Small intestine (tissue), 7 donors: ENCODE results near the gene STX1B. TPM values are rescaled to one million over a fixed set of nuclear protein-coding genes. Genes with fewer than 3 reads are reported as not detected.

Experiments
- DNase-seq, 2 donors: peaks; one replicate each; pipeline versions ENCODE4 v3.0.0 to v3.0.0-alpha.2; 2013
- FAIRE-seq: peaks from 2 replicates; lab custom pipeline; 2012; peaks lifted over from hg19 to GRCh38; lab: Jason Lieb, UNC
- H3K27ac ChIP-seq, 3 donors: one replicate each; pipeline ENCODE4 v1.5.1; 2013; ENCODE audit warnings: low read length in 2 of 3, mild to moderate bottlenecking in 2 of 3, control low read depth in 1 of 3, inconsistent platforms in 1 of 3, low read depth in 1 of 3, moderate library complexity in 1 of 3
- H3K27me3 ChIP-seq, 3 donors: one replicate each; pipeline ENCODE4 v1.6.1; 2013; ENCODE audit warnings: low read length in 3 of 3, inconsistent platforms in 1 of 3; ENCODE audit not compliant: control insufficient read depth in 3 of 3, insufficient read depth in 3 of 3
- H3K36me3 ChIP-seq, 3 donors: one replicate each; pipeline ENCODE4 v1.6.1; 2013; ENCODE audit warnings: low read length in 3 of 3, inconsistent platforms in 1 of 3, low read depth in 1 of 3, mild to moderate bottlenecking in 1 of 3, moderate library complexity in 1 of 3; ENCODE audit not compliant: control insufficient read depth in 3 of 3, insufficient read depth in 2 of 3
- H3K4me1 ChIP-seq, 3 donors: one replicate each; pipeline ENCODE4 v1.6.1; 2013; ENCODE audit warnings: low read length in 2 of 3, inconsistent platforms in 1 of 3, low read depth in 1 of 3, mild to moderate bottlenecking in 1 of 3, moderate library complexity in 1 of 3; ENCODE audit not compliant: control insufficient read depth in 3 of 3, insufficient read depth in 2 of 3
- H3K4me3 ChIP-seq, 3 donors: one replicate each; pipeline ENCODE4 v1.5.1; 2013; ENCODE audit warnings: low read length in 3 of 3, control low read depth in 1 of 3, inconsistent platforms in 1 of 3, low read depth in 1 of 3, mild to moderate bottlenecking in 1 of 3, moderate library complexity in 1 of 3
- H3K9me3 ChIP-seq, 2 donors: one replicate each; pipeline ENCODE4 v1.6.1; 2013; ENCODE audit warnings: low read depth in 1 of 2, low read length in 1 of 2; ENCODE audit not compliant: control insufficient read depth in 2 of 2, insufficient read depth in 1 of 2
- WGBS, 3 donors: extraction: QIAGEN DNeasy Blood & Tissue Kit; methylation state at CpG; one replicate each; pipeline ENCODE4 v1.1.7; 2013; 5-methylcytosine and 5-hydroxymethylcytosine counted together
- polyA plus RNA-seq, 4 donors: library from polyadenylated mRNA; stranded (reverse) in 3 of 4; unstranded in 1 of 4; fragments of 200-250 nt in 3 of 4; fragments of 120-200 nt in 1 of 4; gene quantifications; one replicate each; pipeline versions ENCODE4 v1.2.1 to v1.2.3, GENCODE V29; 2013
- donor health status: healthy with polysubstance abuse.
- donor health status: control.
- donor health status: control.
- donor health status: Bipolar disorder and iron deficiency.
- donor health status: healthy.

The STX1B gene
- polyA plus RNA-seq, 4 donors = 0.64 to 1.5 TPM; not detected in 2

- Histone ChIP-seq H3K27me3 (no peaks in the 10 kb centered on the region), H3K27ac (no peak overlapping the region), H3K4me1 (peaks cover 0 to 8% (median 0%) of the 10 kb centered on the region in 3 donors), H3K36me3 (peaks cover 9 to 82% (median 17%) of the 10 kb centered on the region in 3 donors), H3K4me3 (no peak overlapping the region), H3K9me3 (no peaks in the 10 kb centered on the region)
- no peak for FAIRE-seq
- DNase-seq = no peak
- 84 to 89% (median 85%) methylated on average over 24 to 25 of the region's 25 CpGs for WGBS, 3 donors
Observed at GRCh38 chr16:30983289-30983889, 27.0 kb downstream of the STX1B start.

GRCh38 chr16:30982548-30983288 is 27.7 kb downstream of the STX1B start:
- Histone ChIP-seq H3K36me3 (peaks cover 11 to 84% (median 17%) of the 10 kb centered on the region in 3 donors), H3K27ac (no peak overlapping the region), H3K4me3 (no peak overlapping the region), H3K4me1 (peaks cover 0 to 8% (median 0%) of the 10 kb centered on the region in 3 donors), H3K9me3 (no peaks in the 10 kb centered on the region), H3K27me3 (no peaks in the 10 kb centered on the region)
- DNase-seq (no peak), FAIRE-seq (no peak)
- 84 to 90% (median 85%) methylated on average over 17 of the region's 17 CpGs for WGBS, 3 donors

GRCh38 chr16:30980959-30981358 is 29.5 kb downstream of the STX1B start:
- H3K27ac ChIP-seq = no peak overlapping the region
- H3K4me1 ChIP-seq = peaks cover 0 to 5% (median 0%) of the 10 kb centered on the region in 3 donors
- H3K4me3 ChIP-seq = no peak overlapping the region
- H3K36me3 ChIP-seq = peaks cover 13 to 87% (median 20%) of the 10 kb centered on the region in 3 donors
- no peaks in the 10 kb centered on the region for H3K27me3 ChIP-seq
- no peak for FAIRE-seq
- no peaks in the 10 kb centered on the region for H3K9me3 ChIP-seq
- 95 to 96% (median 95%) methylated on average over 14 of the region's 14 CpGs for WGBS, 3 donors
- DNase-seq = no peak

GRCh38 chr16:30980434-30980833 is 30.0 kb downstream of the STX1B start:
- Histone ChIP-seq H3K36me3 (peaks cover 13 to 88% (median 20%) of the 10 kb centered on the region in 3 donors), H3K4me1 (no peaks in the 10 kb centered on the region), H3K9me3 (no peaks in the 10 kb centered on the region), H3K27me3 (no peaks in the 10 kb centered on the region), H3K4me3 (no peak overlapping the region), H3K27ac (no peak overlapping the region)
- FAIRE-seq (no peak), DNase-seq (no peak)
- 81 to 91% (median 89%) methylated on average over 27 to 29 of the region's 29 CpGs for WGBS, 3 donors

- no peak for DNase-seq
- Histone ChIP-seq H3K36me3 (peaks cover 13 to 93% (median 20%) of the 10 kb centered on the region in 3 donors), H3K27ac (no peak overlapping the region), H3K9me3 (no peaks in the 10 kb centered on the region), H3K4me3 (no peak overlapping the region), H3K27me3 (no peaks in the 10 kb centered on the region), H3K4me1 (no peaks in the 10 kb centered on the region)
- no peak for FAIRE-seq
- WGBS, 3 donors = 86 to 93% (median 92%) methylated on average over 14 to 15 of the region's 15 CpGs
Observed at GRCh38 chr16:30980023-30980371, 30.4 kb downstream of the STX1B start.

- H3K4me1 ChIP-seq = no peaks in the 10 kb centered on the region
- no peak overlapping the region for H3K4me3 ChIP-seq
- WGBS, 3 donors = 93% methylated on average over 49 to 62 of the region's 62 CpGs
- no peak for FAIRE-seq
- no peak overlapping the region for H3K27ac ChIP-seq
- no peaks in the 10 kb centered on the region for H3K27me3 ChIP-seq
- peaks cover 13 to 94% (median 20%) of the 10 kb centered on the region in 3 donors for H3K36me3 ChIP-seq
- no peak for DNase-seq
- no peaks in the 10 kb centered on the region for H3K9me3 ChIP-seq
Observed at GRCh38 chr16:30979170-30980022, 31.0 kb downstream of the STX1B start.

DNA sequence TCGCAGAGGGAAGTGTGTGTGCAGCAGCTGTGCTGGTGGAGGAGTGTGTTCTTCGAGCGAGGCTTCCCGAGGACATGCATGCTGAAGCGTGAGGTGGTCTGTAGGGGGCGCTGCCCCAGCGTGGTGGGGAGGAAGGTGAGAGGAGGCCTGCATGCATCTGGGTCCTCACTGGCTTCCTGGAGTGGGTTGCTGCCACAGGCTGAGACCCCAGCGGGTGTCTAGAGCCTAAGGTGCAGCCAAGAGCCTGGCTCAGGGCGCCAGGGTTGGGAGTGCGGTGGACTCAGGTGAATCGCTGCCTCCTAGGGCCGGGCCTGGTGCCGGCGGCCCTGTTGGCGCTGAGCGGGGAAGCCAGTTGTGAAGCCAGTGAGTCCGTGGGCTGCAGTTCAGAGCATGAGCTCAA is 32.9 kb downstream of the STX1B start:
- no peaks in the 10 kb centered on the region for H3K27me3 ChIP-seq
- no peak overlapping the region for H3K27ac ChIP-seq
- H3K9me3 ChIP-seq = no peaks in the 10 kb centered on the region
- no peak overlapping the region for H3K4me3 ChIP-seq
- DNase-seq (no peak), FAIRE-seq (no peak)
- H3K4me1 ChIP-seq = no peaks in the 10 kb centered on the region
- peaks cover 16 to 93% (median 18%) of the 10 kb centered on the region in 3 donors for H3K36me3 ChIP-seq
- 88 to 91% (median 88%) methylated on average over 16 to 17 of the region's 17 CpGs for WGBS, 3 donors

DNA sequence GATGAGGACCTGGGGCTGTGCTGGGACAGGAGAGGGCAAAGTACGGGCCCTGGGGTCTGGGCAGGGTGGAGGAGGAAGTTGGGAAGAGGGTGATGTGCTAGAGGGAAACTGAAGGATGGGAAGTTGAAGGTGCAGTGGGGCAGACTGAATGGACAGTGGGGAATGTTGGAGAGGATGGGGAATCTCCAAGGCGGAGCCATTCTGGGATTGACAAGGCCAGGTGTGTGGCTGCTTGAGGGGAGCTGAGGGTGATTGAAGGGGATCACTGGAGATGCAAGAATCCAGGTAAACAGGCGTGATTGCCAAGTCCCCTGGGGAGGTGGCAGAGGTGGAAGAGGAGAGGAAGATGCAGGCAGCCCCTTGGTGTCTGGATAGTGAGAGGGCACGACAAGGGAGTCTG is 34.0 kb downstream of the STX1B start:
- H3K4me3 ChIP-seq = no peak overlapping the region
- WGBS, 3 donors = 72 to 87% (median 86%) methylated on average over 4 of the region's 4 CpGs
- H3K27me3 ChIP-seq = no peaks in the 10 kb centered on the region
- no peaks in the 10 kb centered on the region for H3K9me3 ChIP-seq
- FAIRE-seq = no peak
- DNase-seq = peak in 1 of 2 donors; percentile 42
- H3K36me3 ChIP-seq = peaks cover 15 to 92% (median 23%) of the 10 kb centered on the region in 3 donors
- H3K4me1 ChIP-seq = no peaks in the 10 kb centered on the region
- H3K27ac ChIP-seq = no peak overlapping the region
